A549 (cell line): ENCODE data around the gene SYNPO2L.

ENCODE experiments used
- CTCF ChIP-seq: fragments of >200 bp; sonication (Bioruptor Twin); formaldehyde crosslinking; IDR thresholded peaks from 3 replicates; pipeline ENCODE4 v1.5.1; 2016
- JUN ChIP-seq, 2 experiments: fragments of >200 bp; sonication (Bioruptor Twin); formaldehyde crosslinking; IDR thresholded peaks; 2 replicates in 1 of 2; 3 replicates in 1 of 2; pipeline ENCODE4 v1.6.1; 2016 to 2017
- MYC ChIP-seq: IDR thresholded peaks from 2 replicates; pipeline ENCODE4 v1.6.1; 2012; ENCODE audit warnings: mild to moderate bottlenecking, inconsistent platforms, low read length, improper control_type of control experiment, borderline replicate concordance
- PBX3 ChIP-seq: IDR thresholded peaks from 2 replicates; pipeline ENCODE4 v1.6.1; 2012
- POLR2A ChIP-seq: IDR thresholded peaks from 2 replicates; pipeline ENCODE4 v1.6.1; 2012; ENCODE audit warnings: mild to moderate bottlenecking, low read length
- REST ChIP-seq: fragments of 200-600 bp; sonication (generic); IDR thresholded peaks from 2 replicates; pipeline ENCODE4 v1.6.1; 2016; ENCODE audit warnings: antibody characterized with exemption, mild to moderate bottlenecking, moderate library complexity

- TF ChIP-seq CTCF, result no peak
- TF ChIP-seq JUN (IDR thresholded peaks at IDR 0.05), result peak; percentile 82 to 88
- peak; percentile 90 for TF ChIP-seq REST
- no peak for TF ChIP-seq MYC
- peak; percentile 83 for TF ChIP-seq POLR2A
- no peak for TF ChIP-seq PBX3
These were observed 29.7 kb downstream of the SYNPO2L start for GRCh38 chr10:73625884-73626752.
